ENCODE results near the gene OBP2B.
"Not testable (repeated sequence)": the region's sequence is repeated elsewhere in the genome, so short reads cannot be mapped to it uniquely, and the experiment has no call there.

OBP2B gene

DNA sequence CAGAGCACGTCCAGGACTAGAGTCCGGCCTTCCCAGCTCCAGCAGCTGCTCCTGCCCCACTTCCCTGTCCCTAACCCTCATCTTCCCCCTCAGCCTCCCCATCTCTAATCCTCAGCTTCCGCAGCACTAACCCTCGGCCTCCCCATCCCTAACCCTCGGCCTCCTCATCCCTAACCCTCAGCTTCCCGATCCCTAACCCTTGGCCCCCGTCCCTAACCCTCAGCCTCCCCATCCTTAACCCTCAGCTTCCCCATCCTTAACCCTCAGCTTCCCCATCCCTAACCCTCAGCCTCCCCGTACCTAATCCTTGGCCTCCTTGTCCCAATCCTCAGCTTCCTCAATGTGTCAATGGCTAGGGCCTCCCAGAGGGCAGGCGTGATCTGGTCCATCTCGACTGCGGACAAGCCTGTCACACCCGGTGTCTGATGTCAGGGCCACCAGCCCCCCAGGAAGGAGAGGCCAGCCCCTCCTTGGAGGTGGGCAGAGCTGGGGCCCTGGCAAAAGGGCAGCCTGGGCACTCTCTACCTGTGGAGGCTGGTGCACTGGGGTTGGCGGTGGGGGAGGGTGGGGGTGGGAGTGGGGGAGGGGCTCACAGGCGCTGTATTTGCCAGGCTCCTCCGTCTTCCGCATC, 1.4 kb downstream of the OBP2B start:
- peaks cover 3% of the 10 kb centered on the region for H3K27me3 ChIP-seq (ENCODE audit: insufficient read depth, low read depth, severe bottlenecking)
- no peaks in the 10 kb centered on the region for H3K36me3 ChIP-seq
- H3K4me3 ChIP-seq (ENCODE audit: low read depth, low read length), result no peak overlapping the region
- TF ChIP-seq, protein P1, sequence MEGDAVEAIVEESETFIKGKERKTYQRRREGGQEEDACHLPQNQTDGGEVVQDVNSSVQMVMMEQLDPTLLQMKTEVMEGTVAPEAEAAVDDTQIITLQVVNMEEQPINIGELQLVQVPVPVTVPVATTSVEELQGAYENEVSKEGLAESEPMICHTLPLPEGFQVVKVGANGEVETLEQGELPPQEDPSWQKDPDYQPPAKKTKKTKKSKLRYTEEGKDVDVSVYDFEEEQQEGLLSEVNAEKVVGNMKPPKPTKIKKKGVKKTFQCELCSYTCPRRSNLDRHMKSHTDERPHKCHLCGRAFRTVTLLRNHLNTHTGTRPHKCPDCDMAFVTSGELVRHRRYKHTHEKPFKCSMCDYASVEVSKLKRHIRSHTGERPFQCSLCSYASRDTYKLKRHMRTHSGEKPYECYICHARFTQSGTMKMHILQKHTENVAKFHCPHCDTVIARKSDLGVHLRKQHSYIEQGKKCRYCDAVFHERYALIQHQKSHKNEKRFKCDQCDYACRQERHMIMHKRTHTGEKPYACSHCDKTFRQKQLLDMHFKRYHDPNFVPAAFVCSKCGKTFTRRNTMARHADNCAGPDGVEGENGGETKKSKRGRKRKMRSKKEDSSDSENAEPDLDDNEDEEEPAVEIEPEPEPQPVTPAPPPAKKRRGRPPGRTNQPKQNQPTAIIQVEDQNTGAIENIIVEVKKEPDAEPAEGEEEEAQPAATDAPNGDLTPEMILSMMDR (IDR thresholded peaks at IDR 0.05; ENCODE audit: low read depth, low read length), result no peak
- H3K9me3 ChIP-seq (ENCODE audit: severe bottlenecking), result peaks cover 6% of the 10 kb centered on the region
- no peak for DNase-seq
- no peak overlapping the region for H3K27ac ChIP-seq

DNA sequence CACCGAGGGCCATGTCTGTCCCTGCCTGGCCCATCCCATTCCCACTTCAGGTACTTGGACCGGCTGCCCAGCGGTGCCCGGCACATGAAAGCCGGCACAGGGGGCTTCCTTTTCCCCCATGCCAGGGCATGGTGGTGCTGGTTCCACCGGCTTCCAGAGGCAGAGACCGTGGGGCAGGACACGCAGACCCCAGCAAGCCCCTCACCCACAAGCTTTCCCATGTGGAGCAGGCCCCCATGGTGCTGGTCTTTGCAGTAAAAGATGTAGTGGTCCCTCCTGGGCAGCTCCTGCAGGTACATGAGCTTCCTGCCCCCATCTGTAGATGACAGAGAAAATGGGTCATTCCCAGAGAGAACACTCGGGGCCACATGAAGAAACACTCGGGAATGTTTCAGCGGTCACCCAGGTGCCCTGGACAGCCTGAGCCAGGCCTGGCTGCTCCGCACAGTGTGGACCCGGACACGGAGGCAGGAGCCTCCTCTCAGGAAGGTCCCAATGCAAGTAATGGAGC, 2.0 kb downstream of the OBP2B start:
- TF ChIP-seq, protein P1 (IDR thresholded peaks at IDR 0.05; ENCODE audit: low read depth, low read length), result no peak
- H3K27ac ChIP-seq, result no peak overlapping the region
- peaks cover 3% of the 10 kb centered on the region for H3K27me3 ChIP-seq (ENCODE audit: insufficient read depth, low read depth, severe bottlenecking)
- peaks cover 6% of the 10 kb centered on the region for H3K9me3 ChIP-seq (ENCODE audit: severe bottlenecking)
- no peak for DNase-seq
- H3K4me3 ChIP-seq (ENCODE audit: low read depth, low read length), result no peak overlapping the region
- no peaks in the 10 kb centered on the region for H3K36me3 ChIP-seq

DNA sequence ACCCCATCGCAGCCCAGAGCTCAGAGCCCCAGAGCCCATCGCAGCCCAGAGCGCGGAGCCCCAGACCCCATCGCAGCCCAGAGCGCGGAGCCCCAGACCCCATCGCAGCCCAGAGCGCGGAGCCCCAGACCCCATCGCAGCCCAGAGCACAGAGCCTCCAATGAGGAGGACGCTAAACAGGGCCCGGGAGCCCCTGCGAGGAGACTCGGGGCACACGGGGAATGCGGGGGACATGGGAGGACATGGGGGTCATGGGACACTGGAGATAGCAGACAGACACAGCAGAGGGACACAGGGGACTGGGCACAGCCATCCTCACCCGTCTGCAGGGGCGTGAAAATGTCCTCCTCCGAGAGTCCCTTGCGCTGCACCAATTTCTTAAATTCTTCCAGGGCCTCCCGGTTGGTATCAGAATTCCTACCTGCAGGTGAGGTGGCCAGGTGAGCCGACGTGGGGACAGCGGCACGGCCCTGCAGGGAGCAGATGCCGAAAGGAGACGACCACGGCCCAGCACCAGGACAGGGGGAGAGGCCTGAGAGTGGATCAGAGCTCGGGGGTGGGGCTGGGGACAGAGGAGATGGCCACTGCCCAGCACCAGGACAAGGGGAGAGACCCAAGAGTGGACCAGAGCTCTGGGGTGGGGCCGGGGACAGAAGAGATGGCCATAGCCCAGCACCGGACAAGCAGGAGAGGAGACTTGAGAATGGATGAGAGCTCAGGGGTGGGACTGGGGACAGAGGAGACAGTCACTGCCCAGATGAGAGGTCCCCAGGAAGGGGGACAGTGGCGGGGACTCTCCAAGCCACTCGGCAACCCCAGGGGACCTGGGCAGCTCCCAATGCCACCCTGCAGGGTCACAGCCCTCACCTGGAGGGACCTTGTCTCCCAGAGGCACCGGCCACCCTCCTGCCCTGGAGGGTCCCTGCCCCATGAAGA, 2.8 kb downstream of the OBP2B start:
- no peak overlapping the region for H3K27ac ChIP-seq
- H3K36me3 ChIP-seq, result no peaks in the 10 kb centered on the region
- H3K27me3 ChIP-seq (ENCODE audit: insufficient read depth, low read depth, severe bottlenecking), result peaks cover 3% of the 10 kb centered on the region
- DNase-seq, result no peak
- H3K9me3 ChIP-seq (ENCODE audit: severe bottlenecking), result no peaks in the 10 kb centered on the region
- no peak overlapping the region for H3K4me3 ChIP-seq (ENCODE audit: low read depth, low read length)
- TF ChIP-seq, protein P1 (IDR thresholded peaks at IDR 0.05; ENCODE audit: low read depth, low read length), result no peak

DNA sequence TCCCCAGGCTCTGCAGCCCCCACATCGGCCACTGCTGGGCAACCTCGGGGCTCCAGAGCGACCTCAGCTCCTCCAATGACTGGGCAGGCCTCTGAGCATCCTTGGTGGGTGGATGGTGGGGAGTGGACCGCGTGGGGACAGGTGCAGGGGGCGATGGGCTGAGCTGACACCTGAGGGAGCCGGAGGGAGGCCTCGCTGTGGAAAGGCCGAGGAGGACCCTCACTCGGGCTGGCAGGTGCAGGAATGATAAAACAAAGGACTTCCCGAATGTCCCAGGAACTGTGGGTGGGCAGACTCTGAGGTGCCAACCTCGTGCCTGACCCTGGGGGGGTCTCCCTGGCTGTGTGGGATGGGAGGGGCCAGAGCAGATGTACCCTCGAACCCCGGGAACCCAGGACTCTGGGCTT, 3.6 kb downstream of the OBP2B start:
- not testable (repeated sequence) for H3K4me3 ChIP-seq (ENCODE audit: low read depth, low read length); H3K36me3 ChIP-seq; DNase-seq; H3K27me3 ChIP-seq (ENCODE audit: insufficient read depth, low read depth, severe bottlenecking); H3K27ac ChIP-seq; H3K9me3 ChIP-seq (ENCODE audit: severe bottlenecking)

DNA sequence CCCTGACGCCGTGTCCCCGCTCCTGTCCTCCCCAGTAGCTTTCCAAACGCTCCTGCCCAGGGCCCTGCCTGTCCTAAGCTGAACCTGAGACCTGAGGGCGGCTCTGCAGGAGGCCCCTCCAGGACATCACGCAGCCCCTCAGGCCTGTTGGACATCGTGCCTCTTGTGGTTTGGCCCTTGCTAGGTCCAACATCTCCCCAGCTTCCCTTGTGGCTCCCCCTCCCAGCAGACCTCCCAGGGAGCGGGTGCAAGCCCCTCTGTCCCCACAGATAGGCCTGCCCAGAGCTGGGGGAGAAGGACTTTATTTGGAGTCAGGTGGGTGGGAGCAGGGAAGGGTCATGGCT, 4.1 kb downstream of the OBP2B start:
- no peaks in the 10 kb centered on the region for H3K36me3 ChIP-seq
- TF ChIP-seq, protein P1 (IDR thresholded peaks at IDR 0.05; ENCODE audit: low read depth, low read length), result no peak
- H3K9me3 ChIP-seq (ENCODE audit: severe bottlenecking), result no peaks in the 10 kb centered on the region
- DNase-seq, result no peak
- H3K4me3 ChIP-seq (ENCODE audit: low read depth, low read length), result no peak overlapping the region
- H3K27ac ChIP-seq, result no peak overlapping the region
- H3K27me3 ChIP-seq (ENCODE audit: insufficient read depth, low read depth, severe bottlenecking), result no peaks in the 10 kb centered on the region

DNA sequence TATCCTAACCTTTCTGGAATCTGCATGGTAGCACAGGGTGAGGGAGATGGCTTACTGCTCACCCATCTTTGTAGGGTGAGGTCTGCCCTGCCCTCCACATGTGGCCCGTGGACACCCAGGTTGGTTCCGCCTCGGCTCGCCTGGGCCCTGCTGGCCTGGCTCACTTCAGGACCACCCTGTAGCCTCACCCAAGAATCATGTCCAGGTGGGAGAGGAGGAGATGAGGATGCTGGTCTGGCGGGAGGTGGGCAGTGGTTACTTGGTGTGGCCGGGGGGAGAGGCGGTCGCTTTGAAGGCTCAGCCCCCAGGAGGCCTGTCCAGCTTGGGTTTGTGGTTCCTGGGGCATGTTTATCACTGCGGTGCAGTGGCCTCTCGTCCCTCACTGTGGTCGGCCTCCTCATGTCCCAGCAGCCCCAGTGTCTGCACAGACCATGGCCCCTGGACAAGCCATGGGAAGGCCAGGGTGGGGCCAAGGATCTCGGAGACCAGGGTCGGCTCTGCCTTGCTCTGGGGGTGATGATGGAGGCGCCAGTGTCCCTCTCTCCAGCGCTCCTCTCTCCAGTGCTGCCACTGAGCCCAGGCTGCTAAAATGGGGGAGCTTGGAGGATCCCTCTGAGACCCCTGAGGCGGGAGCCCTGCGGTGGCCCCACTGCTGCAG, 4.6 kb downstream of the OBP2B start:
- H3K27ac ChIP-seq, result no peak overlapping the region
- TF ChIP-seq, protein P1 (IDR thresholded peaks at IDR 0.05; ENCODE audit: low read depth, low read length), result no peak
- H3K4me3 ChIP-seq (ENCODE audit: low read depth, low read length), result no peak overlapping the region
- no peaks in the 10 kb centered on the region for H3K36me3 ChIP-seq
- no peaks in the 10 kb centered on the region for H3K27me3 ChIP-seq (ENCODE audit: insufficient read depth, low read depth, severe bottlenecking)
- no peaks in the 10 kb centered on the region for H3K9me3 ChIP-seq (ENCODE audit: severe bottlenecking)
- DNase-seq, result no peak
